HL-60 (cell line): ENCODE data around the gene FIGN.

ENCODE experiments used
- GABPA ChIP-seq: IDR thresholded peaks from 2 replicates; pipeline ENCODE4 v1.6.1; 2012; ENCODE audit warnings: low read depth
- POLR2AphosphoS5 ChIP-seq: IDR thresholded peaks from 2 replicates; pipeline ENCODE4 v1.6.1; 2012; ENCODE audit warnings: low read depth
- SPI1 ChIP-seq: IDR thresholded peaks from 2 replicates; pipeline ENCODE4 v1.6.1; 2012; ENCODE audit warnings: low read depth, mild to moderate bottlenecking, borderline replicate concordance
- TF ChIP-seq, protein P1 (sequence below): IDR thresholded peaks from one replicate; pipeline ENCODE4 v1.5.1; 2011; ENCODE audit warnings: low read length, control low read depth, inconsistent platforms; ENCODE audit not compliant: insufficient read depth
- TF ChIP-seq, protein P2 (sequence below): IDR thresholded peaks from 2 replicates; pipeline ENCODE4 v1.6.1; 2012; ENCODE audit warnings: low read depth; ENCODE audit not compliant: insufficient replicate concordance

DNA sequence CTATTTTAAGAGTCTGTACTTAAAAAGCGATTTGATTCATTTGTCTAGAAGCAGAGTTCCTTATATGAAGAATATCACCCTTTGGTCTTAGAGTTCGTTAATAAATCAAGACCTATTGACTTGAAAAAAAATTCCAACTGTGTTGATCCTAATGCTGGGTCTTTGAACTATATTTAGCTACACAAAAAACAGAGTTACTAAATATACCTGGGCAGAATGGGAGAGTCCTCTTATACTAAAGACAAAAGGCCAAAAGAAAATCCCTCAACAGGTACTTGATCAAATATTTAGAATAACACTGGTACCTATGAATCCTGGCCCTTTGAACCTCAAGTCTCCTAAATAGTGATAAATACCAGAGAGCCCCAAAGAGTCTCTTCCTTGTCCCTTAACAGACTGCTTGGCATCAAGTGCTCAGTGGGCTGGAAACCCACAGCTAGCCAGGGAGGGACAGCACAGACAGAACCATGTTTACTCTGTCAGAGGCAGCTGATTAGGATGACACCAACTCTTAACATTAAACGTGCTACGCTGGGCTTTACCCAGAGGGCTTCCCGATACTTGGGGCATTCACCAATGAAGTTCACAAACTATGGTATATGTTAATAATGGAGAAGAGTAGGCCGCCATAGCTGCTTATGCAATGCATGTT is 95.1 kb downstream of the FIGN start:
- TF ChIP-seq, protein P1, sequence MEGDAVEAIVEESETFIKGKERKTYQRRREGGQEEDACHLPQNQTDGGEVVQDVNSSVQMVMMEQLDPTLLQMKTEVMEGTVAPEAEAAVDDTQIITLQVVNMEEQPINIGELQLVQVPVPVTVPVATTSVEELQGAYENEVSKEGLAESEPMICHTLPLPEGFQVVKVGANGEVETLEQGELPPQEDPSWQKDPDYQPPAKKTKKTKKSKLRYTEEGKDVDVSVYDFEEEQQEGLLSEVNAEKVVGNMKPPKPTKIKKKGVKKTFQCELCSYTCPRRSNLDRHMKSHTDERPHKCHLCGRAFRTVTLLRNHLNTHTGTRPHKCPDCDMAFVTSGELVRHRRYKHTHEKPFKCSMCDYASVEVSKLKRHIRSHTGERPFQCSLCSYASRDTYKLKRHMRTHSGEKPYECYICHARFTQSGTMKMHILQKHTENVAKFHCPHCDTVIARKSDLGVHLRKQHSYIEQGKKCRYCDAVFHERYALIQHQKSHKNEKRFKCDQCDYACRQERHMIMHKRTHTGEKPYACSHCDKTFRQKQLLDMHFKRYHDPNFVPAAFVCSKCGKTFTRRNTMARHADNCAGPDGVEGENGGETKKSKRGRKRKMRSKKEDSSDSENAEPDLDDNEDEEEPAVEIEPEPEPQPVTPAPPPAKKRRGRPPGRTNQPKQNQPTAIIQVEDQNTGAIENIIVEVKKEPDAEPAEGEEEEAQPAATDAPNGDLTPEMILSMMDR = no peak
- TF ChIP-seq GABPA (no peak), POLR2AphosphoS5 (no peak), SPI1 (no peak)
- TF ChIP-seq, protein P2, sequence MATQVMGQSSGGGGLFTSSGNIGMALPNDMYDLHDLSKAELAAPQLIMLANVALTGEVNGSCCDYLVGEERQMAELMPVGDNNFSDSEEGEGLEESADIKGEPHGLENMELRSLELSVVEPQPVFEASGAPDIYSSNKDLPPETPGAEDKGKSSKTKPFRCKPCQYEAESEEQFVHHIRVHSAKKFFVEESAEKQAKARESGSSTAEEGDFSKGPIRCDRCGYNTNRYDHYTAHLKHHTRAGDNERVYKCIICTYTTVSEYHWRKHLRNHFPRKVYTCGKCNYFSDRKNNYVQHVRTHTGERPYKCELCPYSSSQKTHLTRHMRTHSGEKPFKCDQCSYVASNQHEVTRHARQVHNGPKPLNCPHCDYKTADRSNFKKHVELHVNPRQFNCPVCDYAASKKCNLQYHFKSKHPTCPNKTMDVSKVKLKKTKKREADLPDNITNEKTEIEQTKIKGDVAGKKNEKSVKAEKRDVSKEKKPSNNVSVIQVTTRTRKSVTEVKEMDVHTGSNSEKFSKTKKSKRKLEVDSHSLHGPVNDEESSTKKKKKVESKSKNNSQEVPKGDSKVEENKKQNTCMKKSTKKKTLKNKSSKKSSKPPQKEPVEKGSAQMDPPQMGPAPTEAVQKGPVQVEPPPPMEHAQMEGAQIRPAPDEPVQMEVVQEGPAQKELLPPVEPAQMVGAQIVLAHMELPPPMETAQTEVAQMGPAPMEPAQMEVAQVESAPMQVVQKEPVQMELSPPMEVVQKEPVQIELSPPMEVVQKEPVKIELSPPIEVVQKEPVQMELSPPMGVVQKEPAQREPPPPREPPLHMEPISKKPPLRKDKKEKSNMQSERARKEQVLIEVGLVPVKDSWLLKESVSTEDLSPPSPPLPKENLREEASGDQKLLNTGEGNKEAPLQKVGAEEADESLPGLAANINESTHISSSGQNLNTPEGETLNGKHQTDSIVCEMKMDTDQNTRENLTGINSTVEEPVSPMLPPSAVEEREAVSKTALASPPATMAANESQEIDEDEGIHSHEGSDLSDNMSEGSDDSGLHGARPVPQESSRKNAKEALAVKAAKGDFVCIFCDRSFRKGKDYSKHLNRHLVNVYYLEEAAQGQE = no peak
